Measurements from ENCODE around the gene DCDC1. TPM values are rescaled to one million over a fixed set of nuclear protein-coding genes. Genes with fewer than 3 reads are reported as not detected.

The DCDC1 gene
- total RNA-seq, 1 donor from 2014 or later: 0.44 TPM

GRCh38 chr11:30853439-30853838 lies 516.1 kb downstream of the DCDC1 start:
- H3K4me1 Mint-ChIP-seq (ENCODE audit: unreplicated experiment): no peaks in the 10 kb centered on the region
- no peak overlapping the region for H3K4me3 Mint-ChIP-seq (ENCODE audit: unreplicated experiment)
- no peaks in the 10 kb centered on the region for H3K27me3 Mint-ChIP-seq (ENCODE audit: unreplicated experiment)
- no peaks in the 10 kb centered on the region for H3K36me3 Mint-ChIP-seq (ENCODE audit: low read depth, unreplicated experiment)
- no peaks in the 10 kb centered on the region for H3K9me3 Mint-ChIP-seq (ENCODE audit: unreplicated experiment)
- DNase-seq (ENCODE audit: low spot score): no peak
- TF ChIP-seq CTCF (IDR thresholded peaks at IDR 0.05; ENCODE audit: unreplicated experiment): no peak
- no peak overlapping the region for H3K27ac Mint-ChIP-seq (ENCODE audit: unreplicated experiment)

GRCh38 chr11:30852645-30853044 lies 516.9 kb downstream of the DCDC1 start:
- H3K4me1 Mint-ChIP-seq (ENCODE audit: unreplicated experiment): no peaks in the 10 kb centered on the region
- no peak for TF ChIP-seq CTCF (IDR thresholded peaks at IDR 0.05; ENCODE audit: unreplicated experiment)
- no peaks in the 10 kb centered on the region for H3K36me3 Mint-ChIP-seq (ENCODE audit: low read depth, unreplicated experiment)
- H3K27ac Mint-ChIP-seq (ENCODE audit: unreplicated experiment): no peak overlapping the region
- no peak overlapping the region for H3K4me3 Mint-ChIP-seq (ENCODE audit: unreplicated experiment)
- DNase-seq (ENCODE audit: low spot score): no peak
- H3K27me3 Mint-ChIP-seq (ENCODE audit: unreplicated experiment): no peaks in the 10 kb centered on the region
- no peaks in the 10 kb centered on the region for H3K9me3 Mint-ChIP-seq (ENCODE audit: unreplicated experiment)

GRCh38 chr11:30852091-30852490 lies 517.4 kb downstream of the DCDC1 start:
- no peak overlapping the region for H3K4me3 Mint-ChIP-seq (ENCODE audit: unreplicated experiment)
- H3K27ac Mint-ChIP-seq (ENCODE audit: unreplicated experiment): no peak overlapping the region
- no peaks in the 10 kb centered on the region for H3K36me3 Mint-ChIP-seq (ENCODE audit: low read depth, unreplicated experiment)
- DNase-seq (ENCODE audit: low spot score): no peak
- no peak for TF ChIP-seq CTCF (IDR thresholded peaks at IDR 0.05; ENCODE audit: unreplicated experiment)
- no peaks in the 10 kb centered on the region for H3K27me3 Mint-ChIP-seq (ENCODE audit: unreplicated experiment)
- no peaks in the 10 kb centered on the region for H3K4me1 Mint-ChIP-seq (ENCODE audit: unreplicated experiment)
- H3K9me3 Mint-ChIP-seq (ENCODE audit: unreplicated experiment): no peaks in the 10 kb centered on the region

- H3K36me3 Mint-ChIP-seq (ENCODE audit: low read depth, unreplicated experiment): no peaks in the 10 kb centered on the region
- H3K27me3 Mint-ChIP-seq (ENCODE audit: unreplicated experiment): peaks cover 2% of the 10 kb centered on the region
- H3K27ac Mint-ChIP-seq (ENCODE audit: unreplicated experiment): no peak overlapping the region
- H3K4me1 Mint-ChIP-seq (ENCODE audit: unreplicated experiment): no peaks in the 10 kb centered on the region
- H3K4me3 Mint-ChIP-seq (ENCODE audit: unreplicated experiment): no peak overlapping the region
- no peak for DNase-seq (ENCODE audit: low spot score)
- no peaks in the 10 kb centered on the region for H3K9me3 Mint-ChIP-seq (ENCODE audit: unreplicated experiment)
- TF ChIP-seq CTCF (IDR thresholded peaks at IDR 0.05; ENCODE audit: unreplicated experiment): no peak
Measured at GRCh38 chr11:30837252-30837651, 532.3 kb downstream of the DCDC1 start.

- H3K4me1 Mint-ChIP-seq (ENCODE audit: unreplicated experiment): no peaks in the 10 kb centered on the region
- no peaks in the 10 kb centered on the region for H3K9me3 Mint-ChIP-seq (ENCODE audit: unreplicated experiment)
- no peaks in the 10 kb centered on the region for H3K36me3 Mint-ChIP-seq (ENCODE audit: low read depth, unreplicated experiment)
- no peak overlapping the region for H3K27ac Mint-ChIP-seq (ENCODE audit: unreplicated experiment)
- no peak overlapping the region for H3K4me3 Mint-ChIP-seq (ENCODE audit: unreplicated experiment)
- H3K27me3 Mint-ChIP-seq (ENCODE audit: unreplicated experiment): no peaks in the 10 kb centered on the region
- no peak for DNase-seq (ENCODE audit: low spot score)
- TF ChIP-seq CTCF (IDR thresholded peaks at IDR 0.05; ENCODE audit: unreplicated experiment): no peak
Measured at GRCh38 chr11:30832831-30833230, 536.7 kb downstream of the DCDC1 start.
